Prostate gland (tissue), 2 donors: ENCODE data around the gene EHMT1. TPM values are rescaled to one million over a fixed set of nuclear protein-coding genes. Genes with fewer than 3 reads are reported as not detected.

ENCODE experiments used
- DNase-seq: peaks from one replicate; pipeline ENCODE4 v3.0.0-alpha.2; 2019; ENCODE audit warnings: low spot score
- H3K27ac ChIP-seq, 2 donors: fragments of 200-600 bp; sonication (generic); 2 replicates each; pipeline ENCODE4 v1.5.1; 2017 to 2019
- H3K27me3 ChIP-seq: fragments of 200-600 bp; sonication (generic); replicated peaks from 2 replicates; pipeline ENCODE4 v1.5.1; 2019; ENCODE audit not compliant: insufficient read depth
- H3K36me3 ChIP-seq, 2 donors: fragments of 200-600 bp; sonication (generic); 1 replicate in 1 of 2; 2 replicates in 1 of 2; pipeline versions ENCODE4 v1.5.1 to v1.8.1; 2017 to 2019
- H3K4me1 ChIP-seq: fragments of 200-600 bp; sonication (generic); replicated peaks from 2 replicates; pipeline ENCODE4 v1.5.1; 2019
- H3K4me3 ChIP-seq, 2 donors: fragments of 200-600 bp; sonication (generic); 2 replicates each; pipeline ENCODE4 v1.5.1; 2017 to 2019
- H3K9me3 ChIP-seq: fragments of 200-600 bp; sonication (generic); 2 replicates; pipeline ENCODE4 v1.5.1; 2017
- POLR2A ChIP-seq: fragments of 450-650 bp; IDR thresholded peaks from one replicate; pipeline ENCODE4 v1.6.1; 2016; ENCODE audit warnings: antibody characterized with exemption, mild to moderate bottlenecking
- POLR2AphosphoS5 ChIP-seq: sonication (generic); formaldehyde crosslinking; IDR thresholded peaks from one replicate; pipeline ENCODE4 v1.6.1; 2017; ENCODE audit warnings: antibody characterized with exemption
- WGBS: methylation state at CpG from one replicate; pipeline ENCODE4 v1.1.5; 2018; 5-methylcytosine and 5-hydroxymethylcytosine counted together
- intact Hi-C: fragments of 100-400 bp; cut with DNase I; formaldehyde crosslinking; loops from one replicate; pipeline ENCODE4 v1.14.2; 2022
- total RNA-seq, 2 donors: library from RNA; depleted of rRNA; stranded (reverse); fragments of >200 nt; gene quantifications; one replicate each; pipeline ENCODE4 v1.1.0, GENCODE V29; 2016
- TF ChIP-seq, protein P1 (sequence below), 4 experiments: fragments of 200-600 bp in 2 of 4; fragments of 450-650 bp in 2 of 4; sonication (generic) in 2 of 4; IDR thresholded peaks; 1 replicate in 3 of 4; 2 replicates in 1 of 4; pipeline ENCODE4 v1.5.1; 2016 to 2019; ENCODE audit warnings: antibody characterized with exemption in 4 of 4, mild to moderate bottlenecking in 2 of 4, moderate library complexity in 2 of 4

Gene EHMT1
- total RNA-seq, 2 donors from 2014 or later = 81.3 to 149 TPM

DNA sequence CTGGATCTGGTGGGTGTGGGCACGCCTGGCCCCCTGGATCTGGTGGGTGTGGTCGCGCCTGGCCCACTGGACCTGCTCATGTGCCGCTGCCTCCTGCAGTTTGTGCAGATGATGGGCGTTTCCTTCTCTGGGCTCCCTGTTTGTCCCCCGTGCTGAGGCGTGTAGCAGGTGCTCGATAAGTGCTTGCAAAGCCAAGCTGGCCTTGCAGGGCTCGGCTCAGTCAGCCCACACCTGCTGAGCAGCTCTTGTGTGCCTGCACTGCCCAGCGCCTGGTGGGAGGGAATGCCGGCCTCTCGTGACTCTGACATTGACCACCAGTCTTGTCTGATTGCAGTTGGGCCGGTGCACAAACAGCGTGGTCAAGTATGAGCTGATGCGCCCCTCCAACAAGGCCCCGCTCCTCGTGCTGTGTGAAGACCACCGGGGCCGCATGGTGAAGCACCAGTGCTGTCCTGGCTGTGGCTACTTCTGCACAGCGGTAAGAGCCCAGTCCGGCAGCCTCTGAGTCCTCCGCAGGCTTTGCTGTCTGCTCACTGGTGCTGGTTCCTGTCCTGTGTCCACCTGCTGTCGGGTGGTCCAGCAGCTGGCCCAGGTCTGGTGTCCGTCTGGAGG, 156.1 kb downstream of the EHMT1 start:
- DNase-seq = no peak
- H3K4me1 ChIP-seq = no peaks in the 10 kb centered on the region
- WGBS = 92% methylated on average over 18 of the region's 24 CpGs
- TF ChIP-seq, protein P1, sequence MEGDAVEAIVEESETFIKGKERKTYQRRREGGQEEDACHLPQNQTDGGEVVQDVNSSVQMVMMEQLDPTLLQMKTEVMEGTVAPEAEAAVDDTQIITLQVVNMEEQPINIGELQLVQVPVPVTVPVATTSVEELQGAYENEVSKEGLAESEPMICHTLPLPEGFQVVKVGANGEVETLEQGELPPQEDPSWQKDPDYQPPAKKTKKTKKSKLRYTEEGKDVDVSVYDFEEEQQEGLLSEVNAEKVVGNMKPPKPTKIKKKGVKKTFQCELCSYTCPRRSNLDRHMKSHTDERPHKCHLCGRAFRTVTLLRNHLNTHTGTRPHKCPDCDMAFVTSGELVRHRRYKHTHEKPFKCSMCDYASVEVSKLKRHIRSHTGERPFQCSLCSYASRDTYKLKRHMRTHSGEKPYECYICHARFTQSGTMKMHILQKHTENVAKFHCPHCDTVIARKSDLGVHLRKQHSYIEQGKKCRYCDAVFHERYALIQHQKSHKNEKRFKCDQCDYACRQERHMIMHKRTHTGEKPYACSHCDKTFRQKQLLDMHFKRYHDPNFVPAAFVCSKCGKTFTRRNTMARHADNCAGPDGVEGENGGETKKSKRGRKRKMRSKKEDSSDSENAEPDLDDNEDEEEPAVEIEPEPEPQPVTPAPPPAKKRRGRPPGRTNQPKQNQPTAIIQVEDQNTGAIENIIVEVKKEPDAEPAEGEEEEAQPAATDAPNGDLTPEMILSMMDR (IDR thresholded peaks at IDR 0.05) = no peak
- intact Hi-C loops = loop anchor here (10.0 kb wide), 1 partner anchor 100 kb away; no protein-coding TSS in a partner anchor
- H3K27ac ChIP-seq = no peak overlapping the region
- peaks cover 0 to 13% of the 10 kb centered on the region in 2 donors for H3K36me3 ChIP-seq
- no peak overlapping the region for H3K4me3 ChIP-seq
- H3K9me3 ChIP-seq = no peaks in the 10 kb centered on the region
- no peaks in the 10 kb centered on the region for H3K27me3 ChIP-seq

DNA sequence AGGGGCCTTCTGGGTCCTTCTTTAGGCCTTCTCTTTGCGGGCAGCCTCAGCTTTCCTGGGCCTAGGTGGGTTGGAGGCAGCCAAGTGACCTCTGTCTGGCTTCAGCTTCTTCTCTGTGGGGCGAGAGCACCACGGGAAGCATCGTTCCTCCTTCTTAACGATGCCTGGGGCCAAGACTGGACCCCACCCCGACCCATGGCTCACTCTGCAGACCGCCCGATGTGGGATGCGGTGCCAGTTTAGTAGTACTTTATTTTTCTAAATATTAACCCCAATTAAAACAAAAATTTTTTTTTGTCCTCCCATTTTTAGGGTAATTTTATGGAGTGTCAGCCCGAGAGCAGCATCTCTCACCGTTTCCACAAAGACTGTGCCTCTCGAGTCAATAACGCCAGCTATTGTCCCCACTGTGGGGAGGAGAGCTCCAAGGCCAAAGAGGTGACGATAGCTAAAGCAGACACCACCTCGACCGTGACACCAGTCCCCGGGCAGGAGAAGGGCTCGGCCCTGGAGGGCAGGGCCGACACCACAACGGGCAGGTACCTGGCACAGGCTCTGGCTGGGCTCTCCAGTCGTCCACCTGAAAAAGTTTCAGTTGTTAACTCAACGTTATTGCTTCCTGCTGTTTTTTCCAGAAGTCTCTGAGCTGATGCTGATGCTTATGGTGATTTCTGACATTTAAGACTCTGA, 157.6 kb downstream of the EHMT1 start:
- H3K27ac ChIP-seq = no peak overlapping the region
- no peak for DNase-seq
- H3K27me3 ChIP-seq = no peaks in the 10 kb centered on the region
- WGBS = 92% methylated on average over 22 of the region's 22 CpGs
- H3K9me3 ChIP-seq = no peaks in the 10 kb centered on the region
- intact Hi-C loops = loop anchor here (10.0 kb wide), 1 partner anchor 102 kb away; no protein-coding TSS in a partner anchor
- TF ChIP-seq POLR2A = no peak
- no peak for TF ChIP-seq POLR2AphosphoS5
- TF ChIP-seq, protein P1 (IDR thresholded peaks at IDR 0.05) = no peak
- H3K4me1 ChIP-seq = no peaks in the 10 kb centered on the region
- H3K36me3 ChIP-seq = peaks cover 0 to 13% of the 10 kb centered on the region in 2 donors
- no peak overlapping the region for H3K4me3 ChIP-seq

DNA sequence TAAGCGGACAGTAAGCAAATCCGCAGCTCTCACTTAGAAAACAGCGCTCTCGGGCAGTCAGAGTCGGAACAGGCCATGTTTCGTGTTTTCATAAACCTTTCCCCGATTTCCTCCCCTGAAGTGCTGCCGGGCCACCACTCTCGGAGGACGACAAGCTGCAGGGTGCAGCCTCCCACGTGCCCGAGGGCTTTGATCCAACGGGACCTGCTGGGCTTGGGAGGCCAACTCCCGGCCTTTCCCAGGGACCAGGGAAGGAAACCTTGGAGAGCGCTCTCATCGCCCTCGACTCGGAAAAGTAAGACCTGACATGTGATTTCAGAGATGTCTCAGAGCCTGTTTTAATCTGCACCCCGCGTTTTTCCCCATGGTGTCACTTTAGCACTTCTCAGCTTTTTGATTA, 159.0 kb downstream of the EHMT1 start:
- 92% methylated on average over 20 of the region's 20 CpGs for WGBS
- intact Hi-C loops = loop anchor here (10.0 kb wide), 1 partner anchor 103 kb away; no protein-coding TSS in a partner anchor
- H3K27me3 ChIP-seq = no peaks in the 10 kb centered on the region
- H3K4me1 ChIP-seq = no peaks in the 10 kb centered on the region
- H3K9me3 ChIP-seq = no peaks in the 10 kb centered on the region
- DNase-seq = no peak
- peaks cover 7 to 19% of the 10 kb centered on the region in 2 donors for H3K36me3 ChIP-seq
- TF ChIP-seq, protein P1 (IDR thresholded peaks at IDR 0.05) = no peak
- TF ChIP-seq POLR2AphosphoS5 (no peak), POLR2A (no peak)
- H3K27ac ChIP-seq = no peak overlapping the region
- H3K4me3 ChIP-seq = no peak overlapping the region

DNA sequence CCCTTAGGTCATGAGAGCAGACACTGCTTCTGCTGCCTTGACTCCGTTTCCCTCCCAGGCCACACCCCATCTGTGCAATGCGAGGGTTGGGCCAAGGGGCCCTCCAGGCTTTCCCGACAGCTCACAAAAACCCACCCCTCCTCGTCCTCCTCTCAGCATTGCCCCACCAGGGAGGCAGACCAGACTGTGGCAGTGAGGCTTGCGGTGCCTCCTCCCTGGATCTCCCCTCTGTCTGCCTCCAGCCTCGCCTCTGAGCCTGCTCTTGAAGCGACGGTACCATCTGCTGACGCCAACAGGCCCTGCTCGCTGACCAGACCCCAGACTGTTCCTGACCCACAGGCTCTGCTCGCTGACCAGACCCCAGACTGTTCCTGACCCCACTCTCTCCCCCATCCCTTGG, 159.5 kb downstream of the EHMT1 start:
- H3K27ac ChIP-seq = no peak overlapping the region
- no peaks in the 10 kb centered on the region for H3K9me3 ChIP-seq
- H3K4me1 ChIP-seq = no peaks in the 10 kb centered on the region
- DNase-seq = no peak
- H3K36me3 ChIP-seq = peaks cover 7 to 23% of the 10 kb centered on the region in 2 donors
- TF ChIP-seq POLR2A (no peak), POLR2AphosphoS5 (no peak)
- TF ChIP-seq, protein P1 (IDR thresholded peaks at IDR 0.05) = no peak
- H3K4me3 ChIP-seq = no peak overlapping the region
- WGBS = 88% methylated on average over 11 of the region's 11 CpGs
- intact Hi-C loops = loop anchor here (10.0 kb wide), 1 partner anchor 104 kb away; no protein-coding TSS in a partner anchor
- H3K27me3 ChIP-seq = no peaks in the 10 kb centered on the region
